CD4-positive, alpha-beta T cell treated with Interleukin-21 for 1 hour (primary cell): ENCODE measurements around the gene CCDC92.
A peak's percentile ranks its signal among the peaks of the same experiment; 100 is the strongest.

Experiments
- DNase-seq: peaks from one replicate; pipeline ENCODE4 v3.0.0-alpha.2; 2020

The CCDC92 gene

GRCh38 chr12:123907726-123908476, 64.7 kb downstream of the CCDC92 start:
- no peak for DNase-seq

GRCh38 chr12:123906711-123907420, 65.8 kb downstream of the CCDC92 start:
- DNase-seq, result no peak

DNA sequence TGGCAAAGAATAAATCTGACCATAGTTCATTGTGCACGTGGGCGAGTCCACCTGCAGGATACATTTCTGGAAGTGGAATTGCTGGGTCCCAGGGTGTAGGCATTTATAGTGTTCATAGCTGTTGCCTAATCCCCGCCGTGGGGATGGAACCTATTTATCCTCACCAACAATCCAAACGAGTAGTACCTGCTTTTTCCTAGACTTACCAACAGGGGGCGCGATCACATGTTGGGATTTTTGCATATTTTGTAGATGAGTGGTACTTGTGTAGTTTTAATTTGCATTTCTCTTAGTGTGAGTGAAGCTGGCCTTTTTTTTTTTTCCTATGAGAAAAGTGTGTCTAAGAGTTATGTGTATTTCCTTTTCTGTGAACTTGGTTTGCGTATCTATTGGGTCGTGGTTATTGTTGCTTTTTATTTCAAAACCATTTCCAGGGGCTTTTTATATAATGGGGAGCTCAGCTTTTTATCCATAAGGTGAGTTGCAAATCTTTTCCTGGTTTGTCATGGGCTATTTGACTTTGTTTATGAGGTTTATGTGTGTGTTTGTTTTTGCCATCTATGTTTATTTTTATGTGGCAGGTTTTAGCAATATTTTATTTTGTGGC, 67.2 kb downstream of the CCDC92 start:
- DNase-seq, result peak; percentile 72

DNA sequence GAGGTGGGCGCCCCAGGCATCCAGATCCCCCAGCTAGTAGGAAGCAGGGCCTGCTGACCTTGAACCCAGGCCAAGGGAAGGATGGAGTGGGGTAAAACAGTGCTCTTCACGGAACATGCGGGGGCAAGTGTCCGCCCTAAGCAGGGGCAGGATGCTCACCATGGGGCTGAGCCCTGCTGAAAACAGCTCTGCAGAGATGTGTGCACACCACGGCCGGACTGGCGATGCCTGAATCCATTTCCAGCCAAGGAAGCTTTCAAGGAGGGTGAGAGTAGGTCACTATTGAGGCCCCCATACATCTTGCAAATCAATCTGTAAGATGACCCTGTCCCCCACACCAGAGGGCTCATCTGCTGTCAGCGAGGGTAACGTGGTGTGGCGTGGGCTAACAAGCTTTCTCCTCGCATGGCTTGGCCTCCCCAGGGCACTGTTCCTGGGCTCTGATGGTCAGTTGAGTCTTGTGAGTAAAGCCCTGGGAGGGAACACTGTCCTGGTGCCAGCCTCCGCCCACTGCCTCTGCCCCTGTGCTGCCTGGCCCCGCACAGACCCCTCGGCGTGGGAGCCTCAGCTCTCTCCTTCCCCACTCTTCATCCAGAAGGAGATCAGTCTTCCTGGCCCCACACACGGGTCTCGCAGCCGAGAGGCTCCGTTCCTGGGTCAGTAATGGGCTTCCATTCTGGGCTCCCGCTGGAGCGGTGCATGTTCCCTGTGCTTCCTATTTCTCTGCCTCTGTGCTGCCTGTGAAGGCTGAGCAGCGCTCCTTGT, 69.1 kb downstream of the CCDC92 start:
- DNase-seq, result no peak

GRCh38 chr12:123902821-123903220, 69.8 kb downstream of the CCDC92 start:
- no peak for DNase-seq

GRCh38 chr12:123900871-123901376, 71.7 kb downstream of the CCDC92 start:
- no peak for DNase-seq

DNA sequence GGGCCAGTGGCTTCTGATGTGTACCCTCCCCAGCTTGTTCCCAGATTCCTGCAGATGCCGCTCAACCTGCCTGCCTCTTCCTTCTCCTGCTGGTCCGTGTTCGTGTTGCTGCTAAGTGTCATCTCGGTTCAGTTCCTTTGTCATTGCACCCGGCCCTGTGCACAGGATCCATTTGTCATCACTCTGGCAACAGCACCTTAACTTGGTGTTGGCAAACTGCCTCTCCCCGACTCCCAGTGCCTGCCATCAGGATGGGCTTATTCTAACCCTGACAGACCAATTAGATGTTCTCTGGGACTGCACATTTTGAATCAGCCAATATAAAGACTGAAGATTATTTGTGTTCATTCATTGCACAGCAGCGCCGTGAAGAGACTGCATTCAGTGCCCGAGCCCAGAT, 73.3 kb downstream of the CCDC92 start:
- DNase-seq, result no peak

GRCh38 chr12:123898673-123899072, 74.0 kb downstream of the CCDC92 start:
- no peak for DNase-seq

- DNase-seq, result no peak
Measured at GRCh38 chr12:123897221-123897620, 75.4 kb downstream of the CCDC92 start.

GRCh38 chr12:123896767-123897166, 75.9 kb downstream of the CCDC92 start:
- DNase-seq, result no peak

DNA sequence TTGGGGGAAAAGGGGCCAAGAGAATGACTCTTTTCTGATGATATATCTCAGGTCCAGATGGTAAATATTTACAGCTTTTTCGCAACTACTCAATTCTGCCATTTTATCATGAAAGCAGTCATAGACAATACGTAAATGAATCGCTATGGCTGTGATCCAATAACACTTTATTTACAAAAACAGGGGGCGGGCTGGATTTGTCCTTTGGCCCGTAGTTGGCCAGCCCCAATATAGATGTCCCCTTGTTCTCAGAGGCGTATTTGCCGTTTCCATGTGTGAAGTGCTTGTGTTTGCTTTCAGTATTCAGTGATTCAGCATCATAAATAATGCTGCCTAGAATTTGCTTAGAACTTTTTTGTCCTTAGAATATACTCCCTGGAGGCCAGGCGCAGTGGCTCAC, 77.2 kb downstream of the CCDC92 start:
- DNase-seq, result no peak

DNA sequence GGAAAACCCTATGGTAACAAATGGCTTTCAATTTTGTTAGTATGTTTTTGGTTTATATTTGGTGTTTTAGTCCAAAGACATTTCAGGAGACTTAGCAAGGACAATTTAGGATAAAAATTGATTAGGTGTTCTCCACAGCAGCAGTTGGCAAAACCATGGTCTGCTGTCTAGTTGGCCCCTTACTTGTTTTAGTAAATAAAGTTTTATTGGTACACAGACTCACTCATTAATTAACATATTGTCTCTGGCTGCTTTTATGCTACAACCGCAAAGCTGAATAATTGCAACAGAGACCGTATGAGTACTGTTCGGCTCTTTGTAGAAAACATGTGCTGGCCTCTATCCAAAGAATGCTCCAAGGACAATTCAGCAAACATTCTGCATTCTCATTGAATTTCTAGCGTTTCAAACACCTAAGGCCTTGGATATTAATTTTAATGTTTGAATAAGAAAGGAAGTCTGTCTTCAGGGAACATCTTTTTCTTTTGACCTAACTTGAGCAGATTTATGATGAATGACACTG, 77.7 kb downstream of the CCDC92 start:
- DNase-seq, result no peak

DNA sequence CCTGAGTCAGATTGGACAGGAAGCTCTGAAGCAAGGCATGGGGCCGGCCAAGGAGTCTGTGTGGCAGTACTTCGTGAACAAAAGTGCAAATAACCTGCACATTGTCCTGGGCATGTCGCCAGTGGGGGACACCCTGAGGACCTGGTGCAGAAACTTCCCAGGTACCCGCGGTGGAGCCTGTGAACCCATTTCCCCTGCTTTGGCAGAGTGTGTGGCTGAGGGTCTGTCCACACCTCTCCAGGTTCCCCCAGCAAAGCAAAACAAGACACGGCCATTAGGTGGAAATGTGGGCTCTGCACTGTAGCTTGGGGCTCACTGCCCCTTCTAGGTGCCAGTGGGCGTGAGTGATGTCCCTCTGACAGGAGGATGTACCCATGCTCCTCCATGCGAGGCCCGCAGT, 79.4 kb downstream of the CCDC92 start:
- DNase-seq, result no peak

- DNase-seq, result no peak
Measured at GRCh38 chr12:123892853-123893252, 79.8 kb downstream of the CCDC92 start.

DNA sequence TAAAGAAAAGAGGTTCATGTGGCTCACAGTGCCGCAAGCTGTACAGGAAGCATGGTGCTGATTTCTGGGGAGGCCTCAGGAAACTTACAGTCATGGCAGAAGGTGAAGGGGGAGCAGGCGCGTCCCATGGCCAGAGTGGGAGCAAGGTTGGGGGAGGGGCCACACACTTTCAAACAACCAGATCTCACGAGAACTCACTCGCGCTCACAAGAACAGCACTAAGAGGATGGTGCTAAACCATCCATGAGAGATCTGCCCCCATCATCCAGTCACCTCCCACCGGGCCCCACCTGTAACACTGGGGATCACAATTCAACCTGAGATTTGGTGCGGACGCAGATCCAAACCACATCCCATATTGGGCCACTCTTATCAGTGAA, 80.5 kb downstream of the CCDC92 start:
- DNase-seq, result no peak

DNA sequence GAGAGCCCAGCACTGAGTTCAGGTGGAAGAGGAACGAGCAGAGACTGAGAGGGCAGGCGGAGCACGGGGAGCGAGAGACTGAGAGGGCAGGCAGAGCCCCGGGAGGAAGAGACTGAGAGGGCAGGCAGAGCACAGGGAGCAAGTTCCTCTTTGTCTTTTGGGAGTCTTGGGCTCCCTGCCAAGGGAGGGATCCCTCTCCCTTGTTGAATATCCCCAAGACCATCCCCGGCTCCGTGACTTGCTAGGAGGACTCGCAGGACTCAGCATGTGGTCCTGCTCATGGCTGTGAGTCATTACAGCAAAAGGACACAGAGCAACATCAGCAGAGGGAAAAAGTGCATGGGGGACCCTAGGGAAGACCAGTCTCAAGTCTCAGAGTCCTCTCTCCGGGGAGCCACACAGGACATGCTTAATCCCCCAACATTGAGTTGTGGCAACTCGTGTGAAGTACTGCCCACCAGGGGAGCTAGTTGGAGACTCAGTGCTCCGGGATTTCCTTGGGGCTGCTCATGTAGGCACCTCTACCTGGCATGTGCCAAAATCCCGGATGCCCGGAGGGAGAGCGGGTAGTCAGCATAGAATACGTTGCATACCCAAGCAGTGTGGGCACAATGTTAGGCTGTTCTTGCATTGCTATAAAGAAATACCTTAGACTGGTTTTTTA, 81.0 kb downstream of the CCDC92 start:
- no peak for DNase-seq

- no peak for DNase-seq
Measured at GRCh38 chr12:123891011-123891410, 81.6 kb downstream of the CCDC92 start.

DNA sequence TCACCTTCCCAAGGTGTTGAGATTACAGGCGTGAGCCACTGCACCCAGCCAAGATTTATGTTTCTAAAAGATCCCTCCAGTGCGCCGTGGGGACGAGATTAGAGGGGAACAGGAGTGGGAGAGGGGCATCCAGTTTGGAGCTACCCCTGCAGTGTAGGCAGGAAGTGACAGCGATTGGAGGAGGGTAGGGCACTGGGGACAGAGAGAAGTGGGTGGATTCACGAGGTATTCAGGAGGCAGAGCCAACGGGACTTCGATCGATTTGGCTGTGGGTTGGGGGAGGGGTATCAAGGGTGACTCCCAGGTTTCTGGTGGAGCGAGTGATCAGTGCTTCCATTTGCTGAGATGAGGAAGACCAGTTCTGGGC, 82.1 kb downstream of the CCDC92 start:
- DNase-seq, result no peak

GRCh38 chr12:123889848-123890535, 82.6 kb downstream of the CCDC92 start:
- no peak for DNase-seq

DNA sequence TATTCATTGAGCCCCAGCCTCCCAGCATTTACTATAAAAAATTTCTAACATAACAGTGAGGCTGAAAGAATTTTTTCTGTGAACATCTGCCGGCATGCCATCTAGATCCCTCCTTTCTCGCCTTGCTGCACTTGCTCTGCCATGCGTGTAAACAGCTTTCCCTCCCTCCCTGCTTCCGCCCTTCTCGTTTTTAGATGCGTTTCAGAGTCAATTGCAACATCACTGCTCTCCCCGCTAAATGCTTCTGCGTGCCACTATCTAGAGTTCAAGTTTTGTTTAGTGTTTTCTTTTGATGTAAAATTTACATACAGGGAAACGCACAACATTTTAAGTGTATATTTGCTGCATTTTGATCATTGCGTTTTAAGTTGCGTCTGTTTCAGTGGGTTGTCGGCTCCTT, 83.6 kb downstream of the CCDC92 start:
- DNase-seq, result no peak

DNA sequence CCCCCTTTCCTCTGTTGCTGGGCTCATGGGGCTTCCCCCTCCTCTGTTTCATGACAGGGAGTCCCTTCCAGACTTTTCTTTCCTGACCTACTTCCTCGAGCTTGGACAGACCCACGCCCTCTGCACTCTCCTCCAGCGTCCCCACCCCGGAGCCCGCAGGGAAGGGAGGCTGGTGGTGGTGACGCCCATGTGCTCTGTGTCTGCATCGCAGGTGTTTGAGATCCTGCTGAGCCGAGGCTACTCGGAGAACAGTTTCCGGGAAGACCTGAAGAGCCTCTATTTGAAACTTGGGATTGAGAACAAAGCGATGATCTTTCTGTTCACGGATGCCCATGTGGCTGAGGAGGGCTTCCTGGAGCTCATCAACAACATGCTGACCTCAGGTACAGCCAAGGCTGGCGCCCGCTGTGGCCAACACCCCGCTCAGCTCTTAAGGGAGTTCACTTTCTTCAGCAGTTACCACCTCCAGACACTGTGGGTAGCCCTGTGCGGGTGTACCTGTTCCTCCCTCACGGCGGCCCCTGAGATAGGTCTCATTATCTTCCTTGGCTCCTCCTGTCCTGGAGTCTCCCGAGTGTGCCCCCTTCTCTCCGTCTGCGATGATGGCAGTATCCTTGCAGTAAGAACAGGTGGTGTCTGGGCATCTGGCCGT, 85.6 kb downstream of the CCDC92 start:
- DNase-seq, result no peak
